B cell (primary cell): Measurements from ENCODE around the gene SFTPA2. TPM values are rescaled to one million over a fixed set of nuclear protein-coding genes. Genes with fewer than 3 reads are reported as not detected.
"Not testable (repeated sequence)": the region's sequence is repeated elsewhere in the genome, so short reads cannot be mapped to it uniquely, and the experiment has no call there.

Experiments
- ATAC-seq: fragments of 200-7000 bp; cut with Tn5 transposase; one replicate; pipeline ENCODE4 v1.10.0; 2021; ENCODE audit warnings: low read depth, mild to moderate bottlenecking, moderate number of reproducible peaks, moderate library complexity
- CTCF ChIA-PET: fragments of 350-600 bp; sonication (Branson Sonifier 250); formaldehyde crosslinking; loops from one replicate; lab custom pipeline; 2021; ENCODE audit warnings: antibody characterized with exemption, inconsistent platforms; lab: Charles Lee
- POLR2A ChIA-PET: fragments of 350-600 bp; sonication (Branson Sonifier 250); formaldehyde crosslinking; loops from one replicate; lab custom pipeline; 2021; ENCODE audit warnings: antibody characterized with exemption; lab: Charles Lee
- DNase-seq: peaks from one replicate; pipeline ENCODE4 v3.0.0; 2013
- H2AFZ ChIP-seq: 2 replicates; pipeline ENCODE4 v1.6.1; 2012; ENCODE audit warnings: mild to moderate bottlenecking, low read depth, low read length; ENCODE audit not compliant: insufficient read depth, poor library complexity, severe bottlenecking
- H3K27ac ChIP-seq, 2 donors: 1 replicate in 1 of 2; 2 replicates in 1 of 2; pipeline ENCODE4 v1.5.1; 2012 to 2013; ENCODE audit warnings: low read length in 2 of 2, mild to moderate bottlenecking in 2 of 2, moderate library complexity in 1 of 2
- H3K27me3 ChIP-seq, 4 experiments: fragments of 200-600 bp in 1 of 4; sonication (generic) in 1 of 4; replicated peaks in 1 of 4; 1 replicate in 2 of 4; 2 replicates in 2 of 4; pipeline versions ENCODE4 v1.6.1 to v1.7.0; 2013 to 2016; ENCODE audit warnings: low read length in 3 of 4, mild to moderate bottlenecking in 2 of 4, mixed read lengths in 1 of 4, moderate library complexity in 1 of 4; ENCODE audit not compliant: insufficient read depth in 4 of 4, control insufficient read depth in 3 of 4; ENCODE audit errors: control extremely low read depth in 1 of 4
- H3K36me3 ChIP-seq, 2 experiments: replicated peaks in 1 of 2; 1 replicate in 1 of 2; 2 replicates in 1 of 2; pipeline versions ENCODE4 v1.6.1 to v1.7.1; 2013; ENCODE audit warnings: low read length in 1 of 2; ENCODE audit not compliant: insufficient read depth in 2 of 2, control insufficient read depth in 1 of 2; ENCODE audit errors: control extremely low read depth in 1 of 2, extremely low read depth in 1 of 2
- H3K4me1 ChIP-seq, 2 donors: fragments of 200-600 bp in 1 of 2; sonication (generic) in 1 of 2; 1 replicate in 1 of 2; 2 replicates in 1 of 2; pipeline versions ENCODE4 v1.5.1 to v1.6.1; 2013 to 2017; ENCODE audit warnings: low read length in 2 of 2; ENCODE audit not compliant: control insufficient read depth in 2 of 2, insufficient read depth in 2 of 2
- H3K4me2 ChIP-seq: replicated peaks from 2 replicates; pipeline ENCODE3; 2012; ENCODE audit warnings: mild to moderate bottlenecking, low read depth, low read length; ENCODE audit not compliant: poor library complexity, severe bottlenecking
- H3K4me3 ChIP-seq, 5 experiments: fragments of 200-600 bp in 1 of 5; sonication (generic) in 1 of 5; 1 replicate in 3 of 5; 2 replicates in 2 of 5; pipeline versions ENCODE4 v1.5.1 to v1.7.0; 2011 to 2016; ENCODE audit warnings: low read length in 4 of 5, mild to moderate bottlenecking in 4 of 5, low read depth in 2 of 5, control low read depth in 1 of 5, moderate library complexity in 1 of 5; ENCODE audit not compliant: insufficient read depth in 1 of 5; ENCODE audit errors: control extremely low read depth in 1 of 5, extremely low read depth in 1 of 5
- H3K79me2 ChIP-seq: fragments of 200-600 bp; sonication (generic); one replicate; pipeline ENCODE4 v1.6.0; 2016; ENCODE audit warnings: low read length; ENCODE audit not compliant: control insufficient read depth, insufficient read depth
- H3K9ac ChIP-seq: fragments of 200-600 bp; sonication (generic); 2 replicates; pipeline ENCODE4 v1.6.1; 2017; ENCODE audit warnings: mild to moderate bottlenecking, low read length, moderate library complexity
- H3K9me3 ChIP-seq, 3 donors: one replicate each; pipeline versions ENCODE4 v1.6.1 to v1.7.1; 2013; ENCODE audit warnings: low read length in 2 of 3; ENCODE audit not compliant: control insufficient read depth in 2 of 3, insufficient read depth in 1 of 3; ENCODE audit errors: control extremely low read depth in 1 of 3
- H4K20me1 ChIP-seq: 2 replicates; pipeline ENCODE4 v1.6.0; 2012; ENCODE audit warnings: mild to moderate bottlenecking, low read length; ENCODE audit not compliant: insufficient read depth, control insufficient read depth, poor library complexity, severe bottlenecking
- H3K27ac Mint-ChIP-seq: one replicate; pipeline ENCODE4 v1.8.0; 2021; ENCODE audit warnings: mixed read lengths
- H3K27me3 Mint-ChIP-seq: one replicate; pipeline ENCODE4 v1.8.0; 2021; ENCODE audit warnings: mixed read lengths
- H3K4me1 Mint-ChIP-seq: one replicate; pipeline ENCODE4 v1.8.0; 2021; ENCODE audit warnings: mixed read lengths
- H3K4me3 Mint-ChIP-seq: one replicate; pipeline ENCODE4 v1.8.0; 2021; ENCODE audit warnings: mixed read lengths
- H3K9me3 Mint-ChIP-seq: one replicate; pipeline ENCODE4 v1.8.0; 2022; ENCODE audit warnings: mixed read lengths; ENCODE audit not compliant: insufficient read depth
- CTCF ChIP-seq: fragments of 200-600 bp; IDR thresholded peaks from one replicate; pipeline ENCODE4 v1.8.0; 2022; ENCODE audit warnings: antibody characterized with exemption, mild to moderate bottlenecking
- EZH2 ChIP-seq: IDR thresholded peaks from 2 replicates; pipeline ENCODE4 v1.6.1; 2012; ENCODE audit warnings: borderline replicate concordance, low read depth, mild to moderate bottlenecking, moderate library complexity, low read length; ENCODE audit not compliant: insufficient read depth, poor library complexity, severe bottlenecking
- WGBS: methylation state at CpG from one replicate; pipeline ENCODE4 v1.1.5; 2013; ENCODE audit warnings: missing lambda C conversion rate; ENCODE audit not compliant: insufficient coverage; 5-methylcytosine and 5-hydroxymethylcytosine counted together
- intact Hi-C: fragments of 100-400 bp; cut with micrococcal nuclease; formaldehyde crosslinking; loops from one replicate; pipeline ENCODE4 v1.10.0; 2022
- polyA plus RNA-seq: library from polyadenylated mRNA; depleted of rRNA; stranded (reverse); fragments of >200 nt; gene quantifications from 2 replicates; pipeline ENCODE4 v1.2.3, GENCODE V29; 2012
- total RNA-seq, 2 donors: library from RNA; stranded (reverse); fragments of 120-200 nt in 1 of 2; gene quantifications; 1 replicate in 1 of 2; 2 replicates in 1 of 2; pipeline versions ENCODE4 v1.2.3 to v1.2.4, GENCODE V29; 2013 to 2022

SFTPA2 gene
- total and polyA plus RNA-seq, 2 donors (not counting 1 experiment from before 2014, with no cell fraction given), result not detected

- no peaks in the 10 kb centered on the region for H4K20me1 ChIP-seq
- H3K27ac ChIP-seq, result no peak overlapping the region
- no peak for TF ChIP-seq EZH2
- TF ChIP-seq CTCF, result no peak
- H3K79me2 ChIP-seq, result no peaks in the 10 kb centered on the region
- H3K27me3 ChIP-seq, result no peaks in the 10 kb centered on the region
- ChIA-PET CTCF (no interaction called here), POLR2A (no interaction called here)
- no peaks in the 10 kb centered on the region for H3K4me1 ChIP-seq
- Mint-ChIP-seq H3K9me3 (peaks cover 7% of the 10 kb centered on the region), H3K27me3 (peaks cover 3% of the 10 kb centered on the region), H3K27ac (no peak overlapping the region), H3K4me1 (peaks cover 6% of the 10 kb centered on the region), H3K4me3 (no peak overlapping the region)
- H2AFZ ChIP-seq, result no peak overlapping the region
- 50% methylated on average over 2 of the region's 2 CpGs for WGBS
- no peak for DNase-seq
- intact Hi-C loops, result no loop called here
- no peak for ATAC-seq
- H3K4me3 ChIP-seq, result no peak overlapping the region
- H3K9ac ChIP-seq, result no peak overlapping the region
- H3K36me3 ChIP-seq, result no peaks in the 10 kb centered on the region
- peaks cover 0 to 3% (median 0%) of the 10 kb centered on the region in 3 donors for H3K9me3 ChIP-seq
- no peak overlapping the region for H3K4me2 ChIP-seq
Observed at GRCh38 chr10:79602953-79603352, 42.7 kb upstream of the SFTPA2 start.

GRCh38 chr10:79601939-79602338, 41.7 kb upstream of the SFTPA2 start:
- CTCF ChIA-PET, result no interaction called here
- H4K20me1 ChIP-seq, result no peaks in the 10 kb centered on the region
- H3K27ac ChIP-seq, result no peak overlapping the region
- Mint-ChIP-seq H3K27ac (no peak overlapping the region), H3K9me3 (peaks cover 14% of the 10 kb centered on the region), H3K4me1 (peaks cover 6% of the 10 kb centered on the region), H3K27me3 (peaks cover 2% of the 10 kb centered on the region), H3K4me3 (no peak overlapping the region)
- no peak for TF ChIP-seq CTCF
- no peak for TF ChIP-seq EZH2
- no peak for ATAC-seq
- H3K4me2 ChIP-seq, result no peak overlapping the region
- no peak overlapping the region for H3K9ac ChIP-seq
- no peak for DNase-seq
- WGBS, result no CpG with 5 or more reads among the region's 1 CpG
- intact Hi-C loops, result no loop called here
- POLR2A ChIA-PET, result no interaction called here
- H3K79me2 ChIP-seq, result no peaks in the 10 kb centered on the region
- no peak overlapping the region for H2AFZ ChIP-seq
- H3K27me3 ChIP-seq, result no peaks in the 10 kb centered on the region
- H3K36me3 ChIP-seq, result no peaks in the 10 kb centered on the region
- peaks cover 0 to 12% (median 3%) of the 10 kb centered on the region in 3 donors for H3K9me3 ChIP-seq
- H3K4me3 ChIP-seq, result no peak overlapping the region
- H3K4me1 ChIP-seq, result no peaks in the 10 kb centered on the region

GRCh38 chr10:79599644-79600043, 39.4 kb upstream of the SFTPA2 start:
- H3K36me3 ChIP-seq, H3K4me3 Mint-ChIP-seq, H3K27ac ChIP-seq, H3K4me1 Mint-ChIP-seq, POLR2A ChIA-PET, H2AFZ ChIP-seq, intact Hi-C loops, H3K4me1 ChIP-seq, H3K9ac ChIP-seq, H4K20me1 ChIP-seq, H3K4me3 ChIP-seq, H3K27me3 ChIP-seq, ATAC-seq, CTCF ChIA-PET, H3K4me2 ChIP-seq, DNase-seq, H3K27ac Mint-ChIP-seq, H3K79me2 ChIP-seq: not testable (repeated sequence)
- peaks cover 0 to 12% (median 3%) of the 10 kb centered on the region in 3 donors for H3K9me3 ChIP-seq
- Mint-ChIP-seq H3K27me3 (peaks cover 10% of the 10 kb centered on the region), H3K9me3 (peaks cover 14% of the 10 kb centered on the region)
- WGBS, result 89% methylated on average over 5 of the region's 9 CpGs
